ENCODE data around the gene PRSS35.
"Not testable (repeated sequence)": the region's sequence is repeated elsewhere in the genome, so short reads cannot be mapped to it uniquely, and the experiment has no call there.

The PRSS35 gene, protein sequence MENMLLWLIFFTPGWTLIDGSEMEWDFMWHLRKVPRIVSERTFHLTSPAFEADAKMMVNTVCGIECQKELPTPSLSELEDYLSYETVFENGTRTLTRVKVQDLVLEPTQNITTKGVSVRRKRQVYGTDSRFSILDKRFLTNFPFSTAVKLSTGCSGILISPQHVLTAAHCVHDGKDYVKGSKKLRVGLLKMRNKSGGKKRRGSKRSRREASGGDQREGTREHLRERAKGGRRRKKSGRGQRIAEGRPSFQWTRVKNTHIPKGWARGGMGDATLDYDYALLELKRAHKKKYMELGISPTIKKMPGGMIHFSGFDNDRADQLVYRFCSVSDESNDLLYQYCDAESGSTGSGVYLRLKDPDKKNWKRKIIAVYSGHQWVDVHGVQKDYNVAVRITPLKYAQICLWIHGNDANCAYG

DNA sequence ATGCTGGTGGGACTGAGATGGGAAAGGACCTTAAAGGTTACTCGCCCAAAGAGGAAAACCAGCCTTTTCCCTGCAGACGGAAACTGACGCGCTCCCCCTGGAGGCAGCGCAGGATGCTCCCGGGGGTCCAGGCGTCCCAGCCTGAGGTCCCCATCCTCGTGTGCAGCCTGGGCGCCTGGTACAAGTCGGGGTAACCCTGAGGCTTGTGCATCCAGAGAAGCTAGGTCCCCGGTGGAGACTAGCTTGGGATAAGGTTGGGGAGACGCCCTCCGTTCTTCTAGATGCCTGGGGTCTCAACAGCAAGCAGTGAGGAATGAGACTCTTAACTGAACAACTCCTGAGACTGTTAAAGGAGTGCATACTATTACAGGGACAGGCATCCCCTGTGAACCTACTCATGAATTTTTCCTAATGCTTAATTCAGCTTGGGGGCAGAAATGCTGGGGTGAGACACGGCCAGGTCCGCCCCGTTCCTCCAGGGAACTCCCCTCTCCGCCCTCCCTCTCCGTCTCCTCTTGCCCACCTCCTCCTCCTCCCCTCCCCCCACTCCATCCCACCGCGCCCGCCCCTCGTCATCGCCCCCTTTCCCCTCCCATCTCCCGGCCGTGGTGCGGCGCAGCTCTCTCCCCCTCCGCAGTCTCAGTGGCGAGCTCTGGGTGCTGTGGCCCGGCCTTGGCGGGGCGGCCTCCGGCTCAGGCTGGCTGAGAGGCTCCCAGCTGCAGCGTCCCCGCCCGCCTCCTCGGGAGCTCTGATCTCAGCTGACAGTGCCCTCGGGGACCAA lies at the start of gene PRSS35:
Gene PRSS35 (plus strand): TSS at position 634 of the 781 bp plus-strand sequence. CDS start 10,908 bp downstream, outside the sequence.
- peak; percentile 11 to 31 for DNase-seq

DNA sequence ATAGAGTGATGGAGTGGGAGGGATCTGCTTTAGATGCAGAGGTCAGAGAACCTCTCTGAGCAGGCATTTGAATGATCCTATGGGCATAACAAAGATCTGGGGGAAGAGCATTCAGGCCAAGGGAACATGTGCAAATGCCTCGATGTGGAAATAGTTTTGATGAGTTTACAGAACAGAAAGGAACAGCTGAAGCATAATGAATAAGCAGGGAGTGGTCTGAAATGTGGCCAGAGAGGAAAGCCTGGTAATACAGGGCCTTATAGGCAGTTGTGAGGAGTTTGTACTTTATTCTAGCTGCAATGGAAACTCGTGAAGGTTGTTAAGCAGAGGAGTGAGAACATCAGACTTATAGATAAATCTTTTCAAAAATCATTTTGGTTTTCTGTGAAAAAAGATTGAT lies 48.4 kb upstream of the PRSS35 start:
- DNase-seq, result no peak

DNA sequence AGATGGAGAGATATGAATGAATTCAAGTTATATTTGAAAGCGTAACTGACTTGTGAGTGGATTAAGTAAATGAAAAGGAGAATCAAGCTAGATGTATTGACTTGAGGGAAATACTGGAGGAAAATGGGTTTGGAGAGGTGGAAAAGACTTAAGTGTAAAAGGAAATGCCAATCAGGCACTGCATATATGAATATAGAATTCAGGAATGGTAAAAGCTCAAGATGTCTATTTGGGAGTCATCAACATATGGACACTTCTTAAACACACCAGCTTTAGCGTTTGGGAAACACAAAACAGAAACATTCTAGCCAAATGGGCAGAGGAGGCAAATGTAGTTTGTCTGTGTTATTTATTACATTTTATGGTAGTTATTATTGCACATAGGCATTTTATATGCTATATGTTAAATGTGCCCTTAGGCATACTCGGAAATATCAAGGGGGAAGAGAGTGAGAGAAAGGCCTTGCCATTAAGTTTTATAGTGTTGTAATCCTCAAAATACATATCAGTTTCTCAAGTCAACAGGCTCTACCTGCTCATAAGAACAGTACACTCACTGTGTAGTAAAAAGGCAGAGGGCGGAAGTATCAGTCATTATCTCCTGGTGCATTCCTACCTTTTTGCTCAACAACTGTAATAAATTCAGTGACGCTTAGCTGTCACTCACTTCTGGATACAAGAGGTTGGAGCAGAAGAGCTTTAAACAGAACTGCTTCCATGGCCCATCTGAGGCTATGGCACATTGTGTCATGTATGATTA lies 47.8 kb upstream of the PRSS35 start:
- no peak for DNase-seq

DNA sequence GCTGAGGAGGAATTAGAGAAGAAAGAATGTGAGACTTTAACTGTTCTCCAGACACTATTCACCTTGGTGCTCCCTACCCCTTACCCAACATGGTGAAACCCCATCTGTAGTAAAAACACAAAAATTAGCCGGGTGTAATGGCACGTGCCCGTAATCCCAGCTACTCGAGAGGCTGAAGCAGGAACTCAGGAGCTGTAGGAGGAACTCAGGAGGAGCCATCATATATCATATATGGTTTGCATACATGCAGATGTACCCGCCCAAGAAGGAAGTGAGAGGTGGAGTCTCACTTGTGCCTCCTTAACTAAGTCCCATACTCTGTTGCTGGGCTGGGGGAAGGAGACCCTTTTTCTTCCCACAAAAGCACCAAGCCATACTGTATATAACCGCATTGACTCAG lies 46.0 kb upstream of the PRSS35 start:
- DNase-seq, result no peak

DNA sequence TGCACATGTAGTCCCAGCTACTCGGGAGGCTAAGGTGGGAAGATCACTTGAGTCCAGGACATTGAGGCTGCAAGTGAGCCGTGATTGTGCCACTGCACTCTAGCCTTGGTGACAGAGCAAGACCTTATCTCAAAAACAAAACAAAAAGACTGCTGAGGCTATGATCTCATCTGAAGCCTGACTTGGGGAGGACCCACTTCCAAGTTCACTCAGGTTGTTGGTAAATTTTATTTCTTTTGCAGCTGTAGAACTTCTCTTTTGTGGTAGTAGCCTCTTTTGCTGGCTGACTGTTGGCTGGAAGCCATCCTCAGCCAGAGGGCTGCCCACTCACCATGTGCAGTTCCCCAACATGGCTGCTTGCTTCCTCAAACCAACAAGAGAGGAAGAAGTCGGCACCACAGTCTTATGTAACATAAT lies 44.7 kb upstream of the PRSS35 start:
- peak; percentile 19 to 96 for DNase-seq

DNA sequence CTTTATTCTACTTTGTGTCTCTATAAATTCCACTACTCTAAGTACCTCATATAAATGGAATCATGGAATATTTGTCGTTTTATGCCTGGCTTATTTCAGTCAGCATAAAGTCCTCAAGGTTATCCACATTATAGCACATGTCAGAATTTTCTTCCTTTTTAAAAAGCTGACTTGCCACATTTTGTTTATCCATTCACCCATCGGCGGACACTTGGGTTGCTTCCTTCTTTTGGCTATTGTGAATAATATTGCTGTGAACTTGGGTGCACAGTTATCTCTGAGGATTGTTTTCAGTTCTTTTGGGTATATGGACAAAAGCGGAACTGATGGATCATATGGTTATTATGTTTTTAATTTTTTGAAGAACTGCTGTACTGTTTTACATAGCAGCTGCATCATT lies 42.3 kb upstream of the PRSS35 start:
- no peak for DNase-seq

DNA sequence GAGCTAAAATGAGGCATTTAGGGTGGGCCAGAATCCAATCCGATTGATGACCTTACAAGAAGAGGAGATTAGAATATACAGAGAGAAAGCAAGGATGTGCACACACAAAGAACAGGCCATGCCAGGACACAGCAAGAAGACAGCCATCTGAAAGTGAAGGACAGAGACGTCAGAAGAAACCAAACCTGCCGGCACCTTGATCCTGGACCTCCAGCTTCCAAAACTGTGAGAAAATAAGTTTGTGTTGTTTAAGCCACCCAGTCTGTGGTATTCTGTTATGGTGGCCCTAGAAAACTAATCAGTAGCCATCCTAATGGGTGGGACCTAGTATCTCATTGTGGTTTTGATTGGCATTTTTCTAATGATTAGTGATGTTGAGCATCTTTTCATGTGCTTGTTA lies 41.7 kb upstream of the PRSS35 start:
- DNase-seq, result no peak

DNA sequence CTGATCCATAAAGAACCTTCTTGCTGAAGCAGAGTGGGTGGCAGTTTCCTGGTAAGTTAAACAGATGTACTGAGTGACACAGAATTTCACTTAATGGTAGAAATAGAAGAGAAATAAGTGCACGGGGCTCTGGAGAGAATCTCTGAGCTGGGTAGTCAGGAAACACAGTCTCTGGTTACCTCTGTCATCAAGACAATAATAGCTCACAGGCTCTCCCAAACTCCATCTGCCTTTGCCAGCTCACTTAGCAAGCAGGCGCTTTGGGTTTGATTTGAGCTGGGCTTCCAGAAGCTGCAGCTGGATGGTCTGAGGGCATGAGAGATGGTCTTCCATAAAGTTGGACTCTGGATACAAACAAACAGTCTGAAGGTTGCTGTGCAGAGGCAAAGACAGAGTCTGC lies 39.6 kb upstream of the PRSS35 start:
- no peak for DNase-seq

DNA sequence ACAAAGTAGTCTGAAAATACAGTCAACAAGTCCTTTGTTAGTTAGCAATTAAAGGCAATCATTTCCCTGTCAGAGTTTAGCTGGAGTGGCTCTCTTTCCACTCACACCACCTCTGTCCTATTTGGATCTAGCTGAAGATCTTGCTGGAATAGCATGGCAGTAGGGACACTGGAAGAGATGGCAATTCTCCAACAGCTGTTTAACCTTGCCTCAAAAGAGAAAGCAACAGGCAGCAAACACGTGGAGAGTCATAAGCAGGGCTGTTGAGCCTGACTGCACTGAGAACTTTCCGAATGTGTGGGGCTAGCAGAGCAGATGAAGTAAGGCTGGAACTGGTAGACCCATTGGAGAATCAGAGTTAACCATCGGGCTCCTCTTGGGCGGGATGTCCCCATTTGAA lies 38.0 kb upstream of the PRSS35 start:
- no peak for DNase-seq

DNA sequence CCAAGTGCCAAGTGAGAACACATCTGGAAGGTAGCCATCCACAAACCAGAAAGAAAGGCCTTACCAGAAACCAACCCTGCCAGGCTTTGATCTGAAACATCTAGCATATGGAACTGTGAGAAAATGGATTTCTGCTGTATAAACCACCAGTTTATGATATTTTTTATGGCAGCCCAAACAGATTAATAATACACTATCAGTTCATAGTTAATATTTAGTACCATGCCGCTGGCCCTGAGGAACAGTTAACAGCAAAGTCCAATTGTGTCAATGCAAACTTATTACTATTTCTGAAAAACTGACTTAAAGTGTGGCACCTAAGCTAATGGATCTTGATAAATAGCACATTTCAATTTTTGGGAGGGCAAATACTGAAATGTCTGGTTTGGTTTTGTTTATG lies 35.4 kb upstream of the PRSS35 start:
- DNase-seq, result no peak

DNA sequence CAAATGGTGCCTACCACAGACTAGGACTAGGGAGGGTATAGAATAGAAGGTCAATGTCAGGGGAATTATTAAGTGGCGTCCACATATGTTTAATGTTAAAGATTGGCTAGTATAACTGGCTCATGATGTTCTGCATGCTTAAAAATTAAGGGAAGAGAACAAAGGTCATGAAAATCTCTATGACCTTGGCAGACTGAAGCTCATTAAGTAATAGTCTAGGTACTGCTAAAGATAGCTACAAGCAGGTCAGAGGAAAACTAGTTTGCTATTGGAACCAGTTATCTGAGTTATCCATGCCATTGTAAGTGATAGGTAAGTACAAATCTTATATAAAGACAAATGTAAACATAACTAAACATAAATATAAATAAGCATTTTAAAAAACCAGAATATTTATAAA lies 32.9 kb upstream of the PRSS35 start:
- no peak for DNase-seq

DNA sequence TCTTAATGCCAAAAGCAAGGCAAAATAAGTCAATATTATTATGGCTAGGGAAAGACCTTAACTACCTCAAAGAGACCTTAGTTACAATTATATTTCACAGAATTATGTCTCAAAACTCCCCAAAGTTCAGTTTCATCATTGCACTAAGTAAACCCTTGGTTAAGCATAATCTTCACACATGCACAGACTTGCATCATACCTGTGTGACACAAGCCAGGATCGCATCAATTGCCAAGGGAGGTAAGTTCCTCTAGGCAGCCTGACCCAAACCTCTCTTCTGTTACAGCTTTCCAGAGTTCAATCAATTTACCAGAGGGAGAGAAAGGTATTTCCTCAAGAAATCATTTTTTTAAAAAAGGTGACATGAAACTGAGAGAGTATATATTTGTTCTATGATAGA lies 31.9 kb upstream of the PRSS35 start:
- DNase-seq, result no peak

DNA sequence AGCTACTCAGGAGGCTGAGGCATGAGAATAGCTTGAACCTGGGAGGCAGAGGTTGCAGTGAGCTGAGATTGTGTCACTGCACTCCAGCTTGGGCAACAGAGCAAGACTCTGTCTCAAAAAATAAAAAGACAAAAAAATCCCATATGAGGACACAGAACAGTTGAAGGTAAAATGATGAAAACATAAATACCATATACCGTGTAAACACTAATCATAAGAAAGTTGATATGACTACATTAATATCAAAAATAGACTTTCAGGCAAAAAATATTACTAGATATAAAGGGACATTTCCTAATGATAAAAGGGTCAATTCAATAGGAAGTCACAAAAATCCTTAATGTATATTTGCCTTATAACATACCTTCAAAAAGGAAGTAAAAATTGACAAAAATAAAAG lies 30.4 kb upstream of the PRSS35 start:
- not testable (repeated sequence) for DNase-seq

DNA sequence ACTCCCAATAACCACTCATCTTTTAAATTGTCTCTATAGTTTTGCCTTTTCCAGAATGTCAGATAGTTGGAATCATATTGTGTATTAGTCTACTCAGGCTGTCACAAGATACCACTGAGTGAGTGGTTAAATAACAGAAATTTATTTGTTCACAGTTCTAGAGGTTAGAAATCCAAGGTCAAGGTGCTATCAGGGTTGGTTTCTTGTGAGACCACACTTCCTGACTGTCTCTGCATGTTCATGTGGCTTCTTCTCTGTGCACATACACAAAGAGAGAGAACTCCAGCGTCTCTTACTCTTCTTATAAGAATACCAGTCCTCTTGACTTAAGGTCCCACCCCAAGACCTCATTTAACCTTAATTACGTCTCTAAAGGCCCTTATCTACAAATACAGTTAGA lies 23.9 kb upstream of the PRSS35 start:
- no peak for DNase-seq

DNA sequence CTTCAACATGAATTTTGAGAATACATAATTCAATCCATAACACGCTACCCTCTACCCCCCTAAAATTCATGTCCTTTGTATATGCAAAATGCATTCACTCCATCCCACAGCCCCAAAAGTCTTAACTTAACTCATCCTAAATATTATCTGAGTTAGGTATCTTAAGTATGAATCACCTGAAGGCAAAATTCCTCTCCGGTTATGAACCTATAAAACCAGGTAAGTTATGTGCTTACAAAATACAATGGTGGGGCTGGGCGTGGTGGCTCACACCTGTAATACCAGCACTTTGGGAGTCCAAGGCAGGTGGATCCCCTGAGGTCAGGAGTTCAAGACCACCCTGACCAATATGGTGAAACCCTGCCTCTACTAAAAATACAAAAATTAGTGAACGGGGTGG lies 23.5 kb upstream of the PRSS35 start:
- DNase-seq, result no peak

DNA sequence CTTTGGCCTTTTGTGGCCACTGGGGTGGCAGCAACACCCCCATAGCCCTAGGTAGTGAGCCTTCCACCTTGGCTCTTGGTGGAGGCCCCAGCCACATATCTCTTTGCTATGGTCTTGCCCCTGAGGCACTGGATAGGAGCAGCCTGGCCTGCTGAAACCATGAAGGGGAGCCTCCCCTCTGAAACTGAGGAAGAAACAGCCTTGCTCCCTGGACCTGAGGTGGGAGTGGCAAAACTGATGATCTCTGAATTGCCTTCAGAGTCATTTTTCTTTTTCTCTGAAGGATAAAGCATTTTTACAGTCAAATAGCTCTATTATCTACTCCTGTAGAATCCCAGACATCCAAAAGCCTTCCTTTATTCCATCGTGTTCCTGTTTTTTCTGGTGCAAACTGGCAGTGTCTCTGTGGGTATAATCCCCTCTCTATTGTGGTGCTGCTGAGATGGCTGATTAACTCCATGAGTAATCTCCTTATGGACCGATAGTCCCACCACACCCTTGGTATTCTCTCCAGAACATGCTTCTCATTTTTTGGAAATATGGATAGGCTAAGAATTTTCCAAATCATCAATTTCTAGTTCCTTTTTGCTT lies 22.0 kb upstream of the PRSS35 start:
- no peak for DNase-seq

DNA sequence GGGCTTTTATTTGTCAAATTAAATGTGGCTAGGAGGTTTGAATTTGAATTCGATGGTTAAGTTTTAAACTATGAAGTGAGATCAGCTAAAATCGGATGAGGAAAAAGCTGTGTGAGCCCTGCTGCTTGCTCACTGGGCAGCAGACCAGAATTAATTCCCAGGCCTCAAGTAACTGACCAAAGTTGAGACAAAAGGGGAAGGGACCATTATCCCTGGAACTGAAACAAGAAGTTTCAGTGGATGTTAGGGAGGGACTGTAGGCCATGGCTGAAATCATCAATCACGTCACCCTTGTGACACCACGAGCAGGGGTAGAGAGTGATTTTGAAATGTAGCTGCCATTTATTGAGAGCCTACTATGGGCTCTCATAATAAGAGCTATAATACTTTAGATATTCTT lies 7.0 kb upstream of the PRSS35 start:
- no peak for DNase-seq

DNA sequence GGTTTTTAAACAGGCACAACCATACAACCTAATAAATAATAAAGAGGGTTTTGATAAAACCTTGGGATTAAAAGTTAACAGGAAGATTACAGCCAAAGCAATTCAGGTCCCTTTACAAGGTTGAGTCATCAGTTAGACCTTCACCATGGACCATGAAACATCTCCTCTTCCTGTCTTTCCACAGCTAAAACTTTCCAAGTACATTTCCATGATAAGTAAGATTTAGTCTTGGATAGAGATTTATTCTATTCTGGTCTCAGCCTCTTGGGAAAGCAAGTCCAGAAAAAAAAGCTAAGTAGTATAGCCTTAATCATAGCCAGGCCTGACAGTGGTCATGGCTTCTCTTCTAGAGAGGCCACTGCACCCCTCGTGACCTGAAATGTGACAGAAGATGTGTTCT lies 2.9 kb upstream of the PRSS35 start:
- no peak for DNase-seq

DNA sequence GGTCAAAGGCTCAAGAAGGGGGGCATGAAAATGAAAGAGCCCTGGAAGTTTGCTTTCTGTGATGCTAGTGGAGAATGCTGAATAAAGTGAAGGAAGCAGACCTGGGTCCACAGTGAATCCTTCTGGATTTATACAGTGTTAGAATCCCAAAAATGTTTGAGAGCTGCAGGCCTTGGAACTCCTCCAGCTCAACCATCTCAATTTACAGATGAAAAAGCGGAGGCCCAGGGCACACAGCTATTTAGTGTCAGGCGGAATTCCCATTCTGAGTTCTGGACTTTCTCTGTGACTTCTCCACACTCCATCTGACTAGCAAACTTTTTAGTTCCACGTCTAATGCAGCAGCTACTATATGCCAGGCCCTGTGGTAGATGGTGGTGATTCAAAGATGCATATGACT lies 1.5 kb upstream of the PRSS35 start:
- no peak for DNase-seq

DNA sequence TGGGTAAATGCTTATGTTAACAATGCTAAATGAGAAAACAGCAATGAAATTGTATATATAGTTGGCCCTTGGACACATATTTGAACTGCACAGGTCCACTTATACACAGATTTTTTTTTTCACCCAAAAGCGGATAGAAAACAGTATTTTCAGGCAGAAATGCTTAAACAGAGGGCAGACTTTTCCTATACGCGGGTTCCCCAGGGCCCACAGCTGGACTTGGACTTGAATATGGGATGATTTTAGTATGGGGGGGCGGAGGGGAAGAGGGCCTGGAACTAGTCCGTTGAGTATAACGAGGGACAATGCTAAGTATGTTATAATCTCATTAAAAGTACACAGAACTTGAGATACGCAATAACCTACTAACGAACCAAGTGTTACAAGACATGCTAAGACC lies 1.1 kb upstream of the PRSS35 start:
- no peak for DNase-seq

DNA sequence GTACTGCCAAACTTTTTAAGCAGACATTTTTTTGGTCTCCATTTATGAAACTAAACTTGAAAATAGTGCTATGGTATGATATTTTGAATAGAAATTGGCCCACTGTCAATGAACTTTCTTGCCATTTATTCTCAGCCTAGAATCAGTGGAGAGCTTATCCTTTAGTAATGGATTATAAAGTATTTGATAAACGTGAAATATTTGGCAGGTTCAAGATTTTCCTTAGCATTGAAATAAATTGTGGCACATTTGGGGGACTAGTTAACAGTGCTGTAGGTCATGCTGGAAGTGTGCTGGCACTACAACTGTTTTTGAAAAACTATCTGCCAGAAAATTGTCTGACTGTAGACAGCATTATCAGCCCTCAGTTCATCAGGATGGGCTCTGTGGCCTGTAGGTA lies 2.1 kb downstream of the PRSS35 start:
- no peak for DNase-seq

DNA sequence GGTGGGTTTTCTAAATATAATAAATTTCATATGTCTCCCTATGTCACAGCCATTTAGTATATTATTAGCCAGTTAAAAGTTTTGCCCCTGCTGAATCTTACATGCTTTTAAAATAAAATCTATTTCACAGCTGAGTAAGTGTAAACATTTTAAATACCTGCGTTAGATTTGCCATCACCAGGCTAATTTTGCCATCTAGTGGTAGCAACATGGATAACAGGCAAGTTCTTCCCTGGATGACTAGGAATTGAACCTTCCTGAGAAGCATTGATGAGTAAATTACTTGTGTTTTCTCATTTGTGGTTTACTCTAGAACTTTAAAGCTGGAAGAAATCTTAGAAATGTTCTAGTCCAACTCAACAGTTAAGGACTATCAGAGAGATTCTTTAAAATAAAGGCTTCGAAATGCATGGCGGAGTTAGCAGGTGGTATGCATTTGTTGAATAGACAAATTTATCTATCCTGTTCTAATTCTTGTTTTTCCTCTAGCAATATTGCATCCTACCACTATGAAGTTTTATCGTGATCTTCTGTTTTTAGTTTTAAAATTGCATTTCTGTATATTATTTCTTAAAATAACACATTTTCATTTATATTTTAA lies 2.6 kb downstream of the PRSS35 start:
- DNase-seq, result peak in 1 of 2 donors; percentile 46

DNA sequence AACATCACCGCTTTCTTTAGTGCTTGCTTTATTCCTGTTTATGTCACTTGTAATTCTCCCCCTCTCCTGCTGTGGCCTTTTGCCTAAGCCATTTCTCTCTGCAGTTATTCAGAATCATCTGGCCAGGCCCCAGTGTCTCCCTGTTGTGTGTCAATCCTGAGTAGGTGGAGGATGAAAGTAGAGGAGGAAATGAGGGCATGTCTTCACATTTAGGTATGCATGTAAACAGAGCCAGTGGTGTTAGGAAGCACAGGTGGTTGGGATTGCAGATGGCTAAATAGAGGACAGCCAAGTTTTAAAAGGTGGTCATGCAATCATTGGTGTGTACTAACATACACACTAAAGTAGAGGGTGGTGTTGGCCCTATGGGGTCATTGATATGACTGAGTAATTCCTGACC lies 5.2 kb downstream of the PRSS35 start:
- no peak for DNase-seq

Data from bone marrow (tissue), 2 donors.